ENCODE measurements around the gene BRINP3. TPM values are rescaled to one million over a fixed set of nuclear protein-coding genes. Genes with fewer than 3 reads are reported as not detected.
A peak's percentile ranks its signal among the peaks of the same experiment; 100 is the strongest.

Gene BRINP3
- total RNA-seq, 1 donor from 2014 or later = 6.6 TPM

DNA sequence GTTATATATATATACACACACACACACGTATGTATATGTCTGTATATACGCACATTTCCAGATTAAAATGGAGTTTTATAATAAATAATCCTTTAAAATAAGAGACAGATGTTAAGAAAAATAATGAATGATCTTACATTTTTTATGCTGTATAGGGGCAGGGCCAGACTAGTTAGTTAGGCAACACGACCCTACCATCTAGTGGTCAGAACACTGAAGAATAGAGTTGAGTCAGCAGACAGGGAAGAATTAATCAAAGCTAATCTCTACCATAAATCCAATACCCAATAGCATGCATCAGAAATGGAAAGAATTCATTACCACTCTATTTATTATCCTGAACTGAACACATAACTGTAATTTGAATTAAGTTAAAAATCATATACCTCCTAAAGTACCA lies 156.7 kb downstream of the BRINP3 start:
- DNase-seq (ENCODE audit: extremely low spot score, unreplicated experiment) = no peak
- Mint-ChIP-seq H3K4me1 (ENCODE audit: unreplicated experiment) (no peaks in the 10 kb centered on the region), H3K27ac (no peak overlapping the region), H3K9me3 (no peaks in the 10 kb centered on the region), H3K36me3 (no peaks in the 10 kb centered on the region), H3K27me3 (no peaks in the 10 kb centered on the region), H3K4me3 (no peak overlapping the region)
- TF ChIP-seq, protein P1, sequence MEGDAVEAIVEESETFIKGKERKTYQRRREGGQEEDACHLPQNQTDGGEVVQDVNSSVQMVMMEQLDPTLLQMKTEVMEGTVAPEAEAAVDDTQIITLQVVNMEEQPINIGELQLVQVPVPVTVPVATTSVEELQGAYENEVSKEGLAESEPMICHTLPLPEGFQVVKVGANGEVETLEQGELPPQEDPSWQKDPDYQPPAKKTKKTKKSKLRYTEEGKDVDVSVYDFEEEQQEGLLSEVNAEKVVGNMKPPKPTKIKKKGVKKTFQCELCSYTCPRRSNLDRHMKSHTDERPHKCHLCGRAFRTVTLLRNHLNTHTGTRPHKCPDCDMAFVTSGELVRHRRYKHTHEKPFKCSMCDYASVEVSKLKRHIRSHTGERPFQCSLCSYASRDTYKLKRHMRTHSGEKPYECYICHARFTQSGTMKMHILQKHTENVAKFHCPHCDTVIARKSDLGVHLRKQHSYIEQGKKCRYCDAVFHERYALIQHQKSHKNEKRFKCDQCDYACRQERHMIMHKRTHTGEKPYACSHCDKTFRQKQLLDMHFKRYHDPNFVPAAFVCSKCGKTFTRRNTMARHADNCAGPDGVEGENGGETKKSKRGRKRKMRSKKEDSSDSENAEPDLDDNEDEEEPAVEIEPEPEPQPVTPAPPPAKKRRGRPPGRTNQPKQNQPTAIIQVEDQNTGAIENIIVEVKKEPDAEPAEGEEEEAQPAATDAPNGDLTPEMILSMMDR (conservative IDR thresholded peaks at IDR 0.05) = peak; percentile 65

DNA sequence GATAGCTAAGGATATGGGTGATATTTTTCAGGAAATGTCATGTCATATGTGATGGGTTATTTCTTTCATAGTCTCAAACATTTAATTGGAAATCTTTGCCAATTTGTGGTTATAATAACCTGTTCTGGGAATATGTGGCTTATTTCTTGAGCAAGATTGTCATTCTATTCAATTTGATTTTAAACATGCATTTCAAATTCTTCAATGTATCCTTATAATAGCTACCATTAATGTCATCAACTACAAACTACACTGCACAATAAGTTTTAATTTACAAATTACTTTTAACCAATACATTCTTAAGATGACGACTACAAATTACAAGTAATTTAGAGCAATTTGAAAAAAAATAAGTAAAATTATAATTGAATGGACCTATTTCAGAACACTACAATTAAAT lies 164.9 kb downstream of the BRINP3 start:
- no peaks in the 10 kb centered on the region for H3K4me1 Mint-ChIP-seq (ENCODE audit: unreplicated experiment)
- TF ChIP-seq, protein P1 (conservative IDR thresholded peaks at IDR 0.05) = no peak
- no peak overlapping the region for H3K4me3 Mint-ChIP-seq
- H3K9me3 Mint-ChIP-seq = no peaks in the 10 kb centered on the region
- H3K36me3 Mint-ChIP-seq = no peaks in the 10 kb centered on the region
- H3K27me3 Mint-ChIP-seq = no peaks in the 10 kb centered on the region
- no peak overlapping the region for H3K27ac Mint-ChIP-seq
- DNase-seq (ENCODE audit: extremely low spot score, unreplicated experiment) = no peak

DNA sequence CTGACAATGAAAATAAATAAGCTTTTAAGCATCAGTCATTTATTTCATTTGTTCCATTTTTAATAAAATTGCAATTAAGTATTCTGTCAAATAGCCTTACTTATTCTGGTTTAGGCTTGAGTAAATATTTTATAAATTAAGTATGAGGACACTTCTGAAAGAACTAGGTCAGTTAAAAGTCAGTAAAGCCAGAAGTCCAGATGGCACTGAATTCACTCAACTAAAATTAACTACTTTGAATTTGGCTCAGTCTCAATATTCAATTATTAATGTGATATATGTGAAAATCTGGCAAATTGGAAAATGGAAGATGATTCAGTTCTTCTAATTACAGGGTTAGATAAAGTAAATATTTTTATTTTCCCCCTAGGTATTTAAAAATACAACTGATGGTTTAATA lies 174.2 kb downstream of the BRINP3 start:
- Mint-ChIP-seq H3K27ac (no peak overlapping the region), H3K27me3 (no peaks in the 10 kb centered on the region), H3K4me1 (ENCODE audit: unreplicated experiment) (no peaks in the 10 kb centered on the region), H3K9me3 (no peaks in the 10 kb centered on the region), H3K36me3 (no peaks in the 10 kb centered on the region), H3K4me3 (no peak overlapping the region)
- no peak for DNase-seq (ENCODE audit: extremely low spot score, unreplicated experiment)
- TF ChIP-seq, protein P1 (conservative IDR thresholded peaks at IDR 0.05) = no peak

DNA sequence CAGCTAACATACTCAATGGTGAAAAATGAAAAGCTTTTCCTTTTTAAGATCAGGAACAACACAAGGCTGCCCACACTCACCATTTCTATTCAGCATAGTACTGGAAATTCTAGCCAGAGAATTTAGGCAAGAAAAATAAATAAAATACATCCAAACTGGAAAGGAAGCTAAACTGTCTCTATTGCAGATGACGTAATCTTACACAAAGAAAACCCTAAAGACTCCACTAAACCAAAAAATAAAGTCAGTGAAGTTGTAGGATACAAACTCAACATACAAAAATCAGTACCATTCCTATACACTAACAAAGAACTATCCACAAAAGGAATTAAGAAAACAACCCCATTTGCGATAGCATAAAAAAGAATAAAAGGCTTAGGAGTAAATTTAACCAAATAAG lies 181.2 kb downstream of the BRINP3 start:
- no peak for DNase-seq (ENCODE audit: extremely low spot score, unreplicated experiment)
- Mint-ChIP-seq H3K27ac (no peak overlapping the region), H3K4me1 (ENCODE audit: unreplicated experiment) (no peaks in the 10 kb centered on the region), H3K9me3 (no peaks in the 10 kb centered on the region), H3K4me3 (no peak overlapping the region), H3K27me3 (no peaks in the 10 kb centered on the region), H3K36me3 (no peaks in the 10 kb centered on the region)
- TF ChIP-seq, protein P1 (conservative IDR thresholded peaks at IDR 0.05) = no peak

DNA sequence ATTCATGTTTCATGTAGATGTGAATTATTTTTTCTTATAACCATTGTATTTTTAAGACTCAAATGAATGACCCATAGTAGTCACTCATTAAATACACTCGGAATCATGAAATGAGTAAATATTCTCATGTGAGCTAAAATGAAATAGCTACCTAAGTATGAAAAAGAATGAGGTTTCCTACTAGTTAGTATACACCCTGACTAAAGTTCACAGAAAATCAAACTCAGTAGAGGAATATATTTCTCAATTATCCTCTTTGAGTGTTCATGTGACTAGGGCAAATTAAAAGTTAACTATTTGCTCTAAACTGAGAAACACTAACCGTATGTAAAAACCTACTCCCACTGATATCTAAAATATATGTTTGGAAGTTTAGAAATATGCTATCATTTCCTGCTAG lies 187.8 kb downstream of the BRINP3 start:
- H3K4me3 Mint-ChIP-seq = no peak overlapping the region
- no peak overlapping the region for H3K27ac Mint-ChIP-seq
- TF ChIP-seq, protein P1 (conservative IDR thresholded peaks at IDR 0.05) = no peak
- no peaks in the 10 kb centered on the region for H3K27me3 Mint-ChIP-seq
- no peaks in the 10 kb centered on the region for H3K4me1 Mint-ChIP-seq (ENCODE audit: unreplicated experiment)
- H3K36me3 Mint-ChIP-seq = no peaks in the 10 kb centered on the region
- DNase-seq (ENCODE audit: extremely low spot score, unreplicated experiment) = no peak
- no peaks in the 10 kb centered on the region for H3K9me3 Mint-ChIP-seq

DNA sequence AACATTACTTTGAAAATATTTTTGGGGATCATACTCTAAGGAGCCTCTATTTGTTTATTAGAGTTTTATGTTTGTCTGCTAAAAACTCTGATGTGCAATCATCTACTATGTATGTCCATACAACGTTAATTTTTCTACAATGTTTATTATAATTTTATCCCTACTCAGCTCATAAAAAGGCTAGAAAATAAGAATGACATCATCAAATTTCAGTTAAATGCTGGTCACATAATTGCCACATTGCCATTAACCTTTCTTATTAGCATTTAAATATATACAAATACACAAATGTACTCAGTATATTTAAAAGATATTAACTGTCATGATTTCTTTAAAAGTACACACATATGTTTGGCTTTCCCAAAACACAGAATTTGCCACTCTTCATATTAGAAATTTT lies 191.6 kb downstream of the BRINP3 start:
- Mint-ChIP-seq H3K36me3 (no peaks in the 10 kb centered on the region), H3K9me3 (no peaks in the 10 kb centered on the region), H3K4me1 (ENCODE audit: unreplicated experiment) (no peaks in the 10 kb centered on the region), H3K27me3 (no peaks in the 10 kb centered on the region), H3K27ac (no peak overlapping the region), H3K4me3 (no peak overlapping the region)
- TF ChIP-seq, protein P1 (conservative IDR thresholded peaks at IDR 0.05) = no peak
- no peak for DNase-seq (ENCODE audit: extremely low spot score, unreplicated experiment)

Measured in type B pancreatic cell (in vitro differentiated cells).